Activated B cell treated with CpG ODN at 0.5 μM for 24 hours (primary cell): ENCODE data around the gene KCNJ4. TPM values are rescaled to one million over a fixed set of nuclear protein-coding genes. Genes with fewer than 3 reads are reported as not detected.

Source experiments
- ATAC-seq: fragments of 200-7000 bp; cut with Tn5 transposase; one replicate; pipeline ENCODE4 v1.10.0; 2021; ENCODE audit warnings: low read depth, mild to moderate bottlenecking, moderate library complexity
- CTCF ChIA-PET: fragments of 350-600 bp; sonication (Branson Sonifier 250); formaldehyde crosslinking; loops from one replicate; lab custom pipeline; 2021; ENCODE audit warnings: antibody characterized with exemption; lab: Charles Lee
- POLR2A ChIA-PET: fragments of 350-600 bp; sonication (Branson Sonifier 250); formaldehyde crosslinking; loops from one replicate; lab custom pipeline; 2021; ENCODE audit warnings: antibody characterized with exemption; lab: Charles Lee
- DNase-seq: peaks from one replicate; pipeline ENCODE4 v3.0.0; 2022
- H3K27ac Mint-ChIP-seq: one replicate; pipeline ENCODE4 v1.8.0; 2020; ENCODE audit warnings: mixed read lengths
- H3K27me3 Mint-ChIP-seq: one replicate; pipeline ENCODE4 v1.8.0; 2021; ENCODE audit warnings: mixed read lengths
- H3K36me3 Mint-ChIP-seq: one replicate; pipeline ENCODE4 v1.8.0; 2021; ENCODE audit warnings: low read depth, mixed read lengths
- H3K4me1 Mint-ChIP-seq: one replicate; pipeline ENCODE4 v1.8.0; 2021; ENCODE audit warnings: mixed read lengths
- H3K4me3 Mint-ChIP-seq: one replicate; pipeline ENCODE4 v1.8.0; 2020; ENCODE audit warnings: mild to moderate bottlenecking, mixed read lengths
- H3K9me3 Mint-ChIP-seq: one replicate; pipeline ENCODE4 v1.8.0; 2020; ENCODE audit warnings: mixed read lengths
- CTCF ChIP-seq: fragments of 200-600 bp; IDR thresholded peaks from one replicate; pipeline ENCODE4 v1.8.0; 2022; ENCODE audit warnings: antibody characterized with exemption, mild to moderate bottlenecking
- intact Hi-C: fragments of 100-400 bp; cut with micrococcal nuclease; formaldehyde crosslinking; loops from one replicate; pipeline ENCODE4 v1.15.1; 2024
- total RNA-seq: library from RNA; stranded (reverse); gene quantifications from 2 replicates; pipeline ENCODE4 v1.2.3, GENCODE V29; 2022

The KCNJ4 gene
- total RNA-seq, 1 donor from 2014 or later, result not detected

GRCh38 chr22:38427465-38427864, 27.5 kb downstream of the KCNJ4 start:
- no peak overlapping the region for H3K4me3 Mint-ChIP-seq
- no peak for DNase-seq
- H3K9me3 Mint-ChIP-seq, result no peaks in the 10 kb centered on the region
- intact Hi-C loops, result no loop called here
- no peaks in the 10 kb centered on the region for H3K4me1 Mint-ChIP-seq
- POLR2A ChIA-PET, result no interaction called here
- no peak for TF ChIP-seq CTCF
- H3K36me3 Mint-ChIP-seq, result no peaks in the 10 kb centered on the region
- ATAC-seq, result no peak
- H3K27ac Mint-ChIP-seq, result no peak overlapping the region
- no peaks in the 10 kb centered on the region for H3K27me3 Mint-ChIP-seq
- CTCF ChIA-PET, result no interaction called here

GRCh38 chr22:38426628-38427027, 28.4 kb downstream of the KCNJ4 start:
- H3K9me3 Mint-ChIP-seq, result no peaks in the 10 kb centered on the region
- POLR2A ChIA-PET, result no interaction called here
- CTCF ChIA-PET, result no interaction called here
- no peak overlapping the region for H3K4me3 Mint-ChIP-seq
- intact Hi-C loops, result no loop called here
- no peaks in the 10 kb centered on the region for H3K27me3 Mint-ChIP-seq
- no peaks in the 10 kb centered on the region for H3K4me1 Mint-ChIP-seq
- H3K36me3 Mint-ChIP-seq, result no peaks in the 10 kb centered on the region
- DNase-seq (no peak), ATAC-seq (no peak)
- no peak for TF ChIP-seq CTCF
- H3K27ac Mint-ChIP-seq, result no peak overlapping the region

GRCh38 chr22:38424525-38425080, 30.4 kb downstream of the KCNJ4 start:
- Mint-ChIP-seq H3K9me3 (no peaks in the 10 kb centered on the region), H3K27me3 (no peaks in the 10 kb centered on the region), H3K4me3 (no peak overlapping the region), H3K36me3 (no peaks in the 10 kb centered on the region), H3K27ac (no peak overlapping the region), H3K4me1 (no peaks in the 10 kb centered on the region)
- POLR2A ChIA-PET, result no interaction called here
- intact Hi-C loops, result no loop called here
- ATAC-seq (no peak), DNase-seq (no peak)
- TF ChIP-seq CTCF, result no peak
- CTCF ChIA-PET, result no interaction called here

- ATAC-seq (no peak), DNase-seq (no peak)
- no peaks in the 10 kb centered on the region for H3K4me1 Mint-ChIP-seq
- no peak for TF ChIP-seq CTCF
- H3K9me3 Mint-ChIP-seq, result no peaks in the 10 kb centered on the region
- no peak overlapping the region for H3K4me3 Mint-ChIP-seq
- intact Hi-C loops, result no loop called here
- POLR2A ChIA-PET, result no interaction called here
- no peaks in the 10 kb centered on the region for H3K36me3 Mint-ChIP-seq
- no peaks in the 10 kb centered on the region for H3K27me3 Mint-ChIP-seq
- CTCF ChIA-PET, result no interaction called here
- no peak overlapping the region for H3K27ac Mint-ChIP-seq
These were observed 31.2 kb downstream of the KCNJ4 start for GRCh38 chr22:38423512-38424503.
